Omental fat pad (tissue), 4 donors: Measurements from ENCODE around the gene ATG7. TPM values are rescaled to one million over a fixed set of nuclear protein-coding genes. Genes with fewer than 3 reads are reported as not detected.
"Not testable (repeated sequence)": the region's sequence is repeated elsewhere in the genome, so short reads cannot be mapped to it uniquely, and the experiment has no call there.

Experiments
- ATAC-seq: fragments of 150-250 bp; one replicate; pipeline ENCODE4 v1.9.1; 2016; ENCODE audit warnings: mild to moderate bottlenecking, moderate library complexity; ENCODE audit not compliant: low FRiP score
- DNase-seq: peaks from one replicate; pipeline ENCODE4 v3.0.0-alpha.2; 2019; ENCODE audit warnings: low spot score
- CTCF ChIP-seq, 3 donors: fragments of 450-650 bp; IDR thresholded peaks; one replicate each; pipeline ENCODE4 v1.5.1; 2016 to 2017; ENCODE audit warnings: antibody characterized with exemption in 3 of 3, mild to moderate bottlenecking in 3 of 3, moderate library complexity in 2 of 3
- total RNA-seq, 4 donors: library from RNA; depleted of rRNA; stranded (reverse); fragments of >200 nt; gene quantifications; one replicate each; pipeline ENCODE4 v1.1.0, GENCODE V29; 2016

Gene ATG7
- total RNA-seq, 4 donors from 2014 or later = 62.9 to 96.7 (median 76.2) TPM

- ATAC-seq = no peak
- DNase-seq = no peak
- no peak for TF ChIP-seq CTCF (IDR thresholded peaks at IDR 0.05)
Measured at GRCh38 chr3:11510356-11510755, 238.2 kb downstream of the ATG7 start.

- not testable (repeated sequence) for DNase-seq, ATAC-seq
Measured at GRCh38 chr3:11511606-11512005, 239.4 kb downstream of the ATG7 start.

GRCh38 chr3:11513125-11513816 lies 241.1 kb downstream of the ATG7 start:
- not testable (repeated sequence) for ATAC-seq, DNase-seq

GRCh38 chr3:11513817-11514135 lies 241.6 kb downstream of the ATG7 start:
- no peak for TF ChIP-seq CTCF (IDR thresholded peaks at IDR 0.05)
- ATAC-seq = no peak
- DNase-seq = no peak

GRCh38 chr3:11514191-11514821 lies 242.1 kb downstream of the ATG7 start:
- no peak for TF ChIP-seq CTCF (IDR thresholded peaks at IDR 0.05)
- no peak for DNase-seq
- ATAC-seq = peak; percentile 76

- ATAC-seq (no peak), DNase-seq (no peak)
- no peak for TF ChIP-seq CTCF (IDR thresholded peaks at IDR 0.05)
Measured at GRCh38 chr3:11517601-11518000, 245.4 kb downstream of the ATG7 start.

- no peak for TF ChIP-seq CTCF (IDR thresholded peaks at IDR 0.05)
- ATAC-seq (no peak), DNase-seq (no peak)
Measured at GRCh38 chr3:11521167-11521566, 249.0 kb downstream of the ATG7 start.

GRCh38 chr3:11522398-11522715 lies 250.2 kb downstream of the ATG7 start:
- DNase-seq (no peak), ATAC-seq (no peak)
- TF ChIP-seq CTCF (IDR thresholded peaks at IDR 0.05) = no peak
